ENCODE results near the gene AMER3.
"Not testable (repeated sequence)": the region's sequence is repeated elsewhere in the genome, so short reads cannot be mapped to it uniquely, and the experiment has no call there.

The AMER3 gene

GRCh38 chr2:130755256-130756052, at the start of gene AMER3:
Gene AMER3, plus strand, starts transcription at chr2:130755540. Its CDS starts 6,533 bp downstream, at chr2:130762073.
- DNase-seq (ENCODE audit: low read depth in 2 of 2): no peak

GRCh38 chr2:130714795-130715194, 40.5 kb upstream of the AMER3 start:
- DNase-seq (ENCODE audit: low read depth in 2 of 2): not testable (repeated sequence)

- no peak for DNase-seq (ENCODE audit: low read depth in 2 of 2)
Observed at GRCh38 chr2:130720036-130720435, 35.3 kb upstream of the AMER3 start.

- DNase-seq (ENCODE audit: low read depth in 2 of 2): no peak
Observed at GRCh38 chr2:130720528-130720927, 34.8 kb upstream of the AMER3 start.

GRCh38 chr2:130724455-130724854, 30.9 kb upstream of the AMER3 start:
- DNase-seq (ENCODE audit: low read depth in 2 of 2): no peak

GRCh38 chr2:130726614-130727180, 28.6 kb upstream of the AMER3 start:
- no peak for DNase-seq (ENCODE audit: low read depth in 2 of 2)

GRCh38 chr2:130727286-130727924, 27.9 kb upstream of the AMER3 start:
- DNase-seq (ENCODE audit: low read depth in 2 of 2): peak; percentile 70 to 78

GRCh38 chr2:130728007-130728454, 27.3 kb upstream of the AMER3 start:
- peak in 1 of 2 donors; percentile 15 for DNase-seq (ENCODE audit: low read depth in 2 of 2)

- DNase-seq (ENCODE audit: low read depth in 2 of 2): no peak
Observed at GRCh38 chr2:130728549-130729316, 26.6 kb upstream of the AMER3 start, which contains the start of gene GPR148. Gene GPR148, plus strand, starts transcription at chr2:130729070. Its CDS starts 82 bp downstream, at chr2:130729152.

- DNase-seq (ENCODE audit: low read depth in 2 of 2): no peak
Observed at GRCh38 chr2:130729322-130730299, 25.7 kb upstream of the AMER3 start.

GRCh38 chr2:130732257-130732656, 23.1 kb upstream of the AMER3 start:
- DNase-seq (ENCODE audit: low read depth in 2 of 2): not testable (repeated sequence)

GRCh38 chr2:130735200-130735599, 20.1 kb upstream of the AMER3 start:
- no peak for DNase-seq (ENCODE audit: low read depth in 2 of 2)

GRCh38 chr2:130736487-130736886, 18.9 kb upstream of the AMER3 start:
- DNase-seq (ENCODE audit: low read depth in 2 of 2): no peak

- DNase-seq (ENCODE audit: low read depth in 2 of 2): no peak
Observed at GRCh38 chr2:130737592-130737991, 17.7 kb upstream of the AMER3 start.

GRCh38 chr2:130740671-130741070, 14.7 kb upstream of the AMER3 start:
- no peak for DNase-seq (ENCODE audit: low read depth in 2 of 2)

GRCh38 chr2:130743278-130743677, 12.1 kb upstream of the AMER3 start:
- DNase-seq (ENCODE audit: low read depth in 2 of 2): no peak

GRCh38 chr2:130744287-130745117, 10.8 kb upstream of the AMER3 start:
- DNase-seq (ENCODE audit: low read depth in 2 of 2): no peak

- DNase-seq (ENCODE audit: low read depth in 2 of 2): no peak
Observed at GRCh38 chr2:130749078-130749477, 6.3 kb upstream of the AMER3 start.

- DNase-seq (ENCODE audit: low read depth in 2 of 2): no peak
Observed at GRCh38 chr2:130749641-130750040, 5.7 kb upstream of the AMER3 start.

- no peak for DNase-seq (ENCODE audit: low read depth in 2 of 2)
Observed at GRCh38 chr2:130754811-130755210, 529 bp upstream of the AMER3 start.
